GM11168 (cell line): ENCODE measurements around the gene TRIM8.
"Not testable (repeated sequence)": the region's sequence is repeated elsewhere in the genome, so short reads cannot be mapped to it uniquely, and the experiment has no call there.

Source experiments
- in situ Hi-C: fragments of 300-500 bp; cut with MboI; formaldehyde crosslinking; loops from one replicate; pipeline ENCODE4 v1.12.0; 2022; ENCODE audit warnings: low sequenced_read_pairs; ENCODE audit not compliant: unreplicated experiment

The TRIM8 gene

GRCh38 chr10:102667411-102667810 is 23.1 kb downstream of the TRIM8 start:
- in situ Hi-C loops: not testable (repeated sequence)

- in situ Hi-C loops: no loop called here
Measured at GRCh38 chr10:102668326-102669107, 24.2 kb downstream of the TRIM8 start.

- in situ Hi-C loops: no loop called here
Measured at GRCh38 chr10:102669206-102670064, 25.2 kb downstream of the TRIM8 start.

- in situ Hi-C loops: no loop called here
Measured at GRCh38 chr10:102670065-102670670, 25.9 kb downstream of the TRIM8 start.

GRCh38 chr10:102670871-102671434 is 26.7 kb downstream of the TRIM8 start:
- in situ Hi-C loops: no loop called here

- in situ Hi-C loops: no loop called here
Measured at GRCh38 chr10:102673236-102673818, 29.0 kb downstream of the TRIM8 start.

- in situ Hi-C loops: no loop called here
Measured at GRCh38 chr10:102673819-102674511, 29.7 kb downstream of the TRIM8 start.

- in situ Hi-C loops: no loop called here
Measured at GRCh38 chr10:102674566-102674965, 30.3 kb downstream of the TRIM8 start.

GRCh38 chr10:102675011-102675665 is 30.9 kb downstream of the TRIM8 start:
- in situ Hi-C loops: no loop called here

GRCh38 chr10:102675666-102676533 is 31.6 kb downstream of the TRIM8 start:
- in situ Hi-C loops: no loop called here

- in situ Hi-C loops: no loop called here
Measured at GRCh38 chr10:102676534-102677315, 32.4 kb downstream of the TRIM8 start.

GRCh38 chr10:102677331-102678067 is 33.2 kb downstream of the TRIM8 start:
- in situ Hi-C loops: no loop called here

GRCh38 chr10:102678068-102678400 is 33.8 kb downstream of the TRIM8 start:
- in situ Hi-C loops: no loop called here

GRCh38 chr10:102678842-102679289 is 34.6 kb downstream of the TRIM8 start:
- in situ Hi-C loops: no loop called here

- in situ Hi-C loops: no loop called here
Measured at GRCh38 chr10:102679596-102679995, 35.3 kb downstream of the TRIM8 start.

GRCh38 chr10:102681696-102682095 is 37.4 kb downstream of the TRIM8 start:
- in situ Hi-C loops: no loop called here

GRCh38 chr10:102682416-102682815 is 38.1 kb downstream of the TRIM8 start:
- in situ Hi-C loops: no loop called here
